Stimulated activated CD8-positive, alpha-beta memory T cell treated with anti-CD3 and anti-CD28 coated beads, Interleukin-4, amount 100 ng/mL, for 1 hour (primary cell): ENCODE results near the gene ESYT2.
"Not testable (repeated sequence)": the region's sequence is repeated elsewhere in the genome, so short reads cannot be mapped to it uniquely, and the experiment has no call there.

Experiments used
- DNase-seq, 2 donors: peaks; one replicate each; pipeline ENCODE4 v3.0.0-alpha.2; 2020; ENCODE audit warnings: low read depth in 2 of 2, low spot score in 1 of 2

ESYT2 gene

GRCh38 chr7:158699341-158699740 is 130.0 kb downstream of the ESYT2 start:
- no peak for DNase-seq

GRCh38 chr7:158698657-158699195 is 130.6 kb downstream of the ESYT2 start:
- DNase-seq, result no peak

DNA sequence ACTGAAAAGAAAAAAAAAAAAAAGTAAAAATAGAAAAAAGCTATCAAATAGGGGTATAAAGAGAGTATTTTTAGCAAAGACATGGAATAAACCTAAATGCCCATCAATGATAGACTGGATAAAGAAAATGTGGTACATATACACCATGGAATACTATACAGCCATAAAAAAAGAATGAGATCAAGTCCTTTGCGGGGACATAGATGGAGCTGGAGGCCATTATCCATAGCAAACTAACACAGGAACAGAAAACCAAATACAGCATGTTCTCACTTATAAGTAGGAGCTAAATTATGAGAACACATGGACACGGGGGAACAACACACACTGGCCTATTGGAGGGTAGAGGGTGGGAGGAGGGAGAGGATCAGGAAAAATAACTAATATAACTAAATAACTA is 131.7 kb downstream of the ESYT2 start:
- not testable (repeated sequence) for DNase-seq

DNA sequence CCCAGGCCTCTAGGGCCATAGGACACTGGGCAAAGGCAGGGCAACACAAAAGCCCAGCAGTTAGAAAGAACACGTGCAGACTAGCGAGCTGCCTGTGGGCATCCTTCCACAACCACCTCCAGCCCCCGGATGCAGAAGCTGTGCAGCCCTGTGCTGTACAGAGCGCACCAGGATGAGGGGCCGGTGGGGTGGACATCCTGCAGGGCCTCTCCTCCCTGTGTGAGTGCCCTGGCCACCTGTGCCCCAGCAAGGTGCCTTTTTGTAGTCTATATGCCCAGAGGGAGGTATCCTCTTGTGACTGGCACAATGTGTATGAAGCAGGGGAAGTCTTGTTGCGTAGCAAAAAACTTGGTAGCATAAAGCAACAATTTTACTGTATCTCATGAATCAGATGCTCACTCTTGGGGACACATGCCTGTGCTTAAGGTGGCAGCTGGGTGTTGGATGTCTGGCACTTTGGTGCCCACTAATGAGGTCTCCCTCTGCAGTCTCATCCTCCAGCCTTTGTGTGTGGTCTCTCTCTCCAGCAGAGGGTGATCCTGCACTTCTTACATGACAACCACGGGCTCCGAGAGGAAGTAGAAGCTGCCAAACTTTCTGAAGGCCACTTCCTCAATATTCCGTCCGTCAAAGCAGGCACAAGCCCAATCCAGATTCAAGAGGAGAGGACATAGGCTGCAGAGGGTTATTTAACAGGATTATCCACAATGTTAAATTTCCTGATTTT is 133.4 kb downstream of the ESYT2 start:
- DNase-seq, result peak in 1 of 2 donors; percentile 14

GRCh38 chr7:158695056-158695455 is 134.3 kb downstream of the ESYT2 start:
- no peak for DNase-seq

- no peak for DNase-seq
These were observed 134.7 kb downstream of the ESYT2 start for GRCh38 chr7:158694650-158695049.

- DNase-seq, result no peak
These were observed 139.8 kb downstream of the ESYT2 start for GRCh38 chr7:158689488-158689887.

DNA sequence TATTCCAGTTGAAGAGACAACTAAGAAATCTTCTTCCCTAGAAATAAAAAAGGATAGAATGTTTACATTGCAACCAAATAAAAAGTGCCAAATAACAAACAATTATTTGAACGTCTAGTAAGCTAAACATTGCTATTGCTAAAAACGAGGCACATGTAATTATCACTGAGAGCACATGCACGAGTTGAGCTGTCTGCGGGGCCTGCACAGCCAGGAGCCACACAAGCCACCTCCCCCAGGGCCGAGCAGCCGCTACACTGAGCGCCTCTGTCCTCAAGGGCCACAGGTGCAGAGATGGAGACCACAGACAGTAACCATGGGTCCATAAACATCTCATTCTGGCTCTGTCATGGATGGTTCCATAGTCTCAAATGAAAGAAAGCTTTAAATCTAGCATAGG is 141.9 kb downstream of the ESYT2 start:
- no peak for DNase-seq

GRCh38 chr7:158685693-158686092 is 143.6 kb downstream of the ESYT2 start:
- no peak for DNase-seq

- DNase-seq, result no peak
These were observed 145.0 kb downstream of the ESYT2 start for GRCh38 chr7:158684329-158684728.

- no peak for DNase-seq
These were observed 145.8 kb downstream of the ESYT2 start for GRCh38 chr7:158683541-158683940.

DNA sequence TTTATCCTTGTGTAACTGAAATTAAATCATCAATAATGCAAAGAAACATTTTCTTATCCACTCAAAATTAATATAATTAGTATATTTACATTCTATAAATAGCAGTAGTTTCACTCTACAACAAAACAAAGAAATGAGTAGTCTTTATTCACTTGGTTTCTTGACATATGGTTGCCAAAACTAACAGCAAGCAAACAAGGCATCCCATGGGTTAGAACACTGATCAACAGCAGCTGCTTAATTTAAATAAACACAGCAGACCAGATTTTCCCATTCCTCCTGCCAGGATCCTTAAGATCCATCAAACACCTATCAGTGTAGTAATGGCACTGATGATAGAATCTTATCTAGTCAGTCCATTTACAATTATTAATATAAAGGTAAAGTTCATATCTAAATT is 146.9 kb downstream of the ESYT2 start:
- no peak for DNase-seq
